HL-60 (cell line): Measurements from ENCODE around the gene MGST2.

Experiments
- DNase-seq, 2 experiments: peaks; one replicate each; pipeline ENCODE4 v3.0.0-alpha.2; 2010 to 2020; ENCODE audit warnings: low read depth in 1 of 2, low spot score in 1 of 2
- H3K27ac ChIP-seq: fragments of 250-450 bp; sonication (Bioruptor Pico); replicated peaks from 2 replicates; pipeline ENCODE4 v1.5.1; 2020; ENCODE audit warnings: mild to moderate bottlenecking, moderate library complexity
- H3K27me3 ChIP-seq: fragments of 250-450 bp; sonication (Bioruptor Pico); 2 replicates; pipeline ENCODE4 v1.5.1; 2021; ENCODE audit warnings: mild to moderate bottlenecking, moderate library complexity; ENCODE audit not compliant: insufficient read depth, poor library complexity, severe bottlenecking
- H3K4me3 ChIP-seq: replicated peaks from 2 replicates; pipeline ENCODE4 v1.5.1; 2011; ENCODE audit warnings: mild to moderate bottlenecking, control low read depth, low read length; ENCODE audit not compliant: insufficient read depth
- CTCF ChIP-seq: IDR thresholded peaks from one replicate; pipeline ENCODE4 v1.5.1; 2011; ENCODE audit warnings: low read length, control low read depth, inconsistent platforms; ENCODE audit not compliant: insufficient read depth
- GABPA ChIP-seq: IDR thresholded peaks from 2 replicates; pipeline ENCODE4 v1.6.1; 2012; ENCODE audit warnings: low read depth
- POLR2AphosphoS5 ChIP-seq: IDR thresholded peaks from 2 replicates; pipeline ENCODE4 v1.6.1; 2012; ENCODE audit warnings: low read depth
- SPI1 ChIP-seq: IDR thresholded peaks from 2 replicates; pipeline ENCODE4 v1.6.1; 2012; ENCODE audit warnings: low read depth, mild to moderate bottlenecking, borderline replicate concordance
- TF ChIP-seq, protein P1 (sequence below): IDR thresholded peaks from 2 replicates; pipeline ENCODE4 v1.6.1; 2012; ENCODE audit warnings: low read depth; ENCODE audit not compliant: insufficient replicate concordance

Gene MGST2

DNA sequence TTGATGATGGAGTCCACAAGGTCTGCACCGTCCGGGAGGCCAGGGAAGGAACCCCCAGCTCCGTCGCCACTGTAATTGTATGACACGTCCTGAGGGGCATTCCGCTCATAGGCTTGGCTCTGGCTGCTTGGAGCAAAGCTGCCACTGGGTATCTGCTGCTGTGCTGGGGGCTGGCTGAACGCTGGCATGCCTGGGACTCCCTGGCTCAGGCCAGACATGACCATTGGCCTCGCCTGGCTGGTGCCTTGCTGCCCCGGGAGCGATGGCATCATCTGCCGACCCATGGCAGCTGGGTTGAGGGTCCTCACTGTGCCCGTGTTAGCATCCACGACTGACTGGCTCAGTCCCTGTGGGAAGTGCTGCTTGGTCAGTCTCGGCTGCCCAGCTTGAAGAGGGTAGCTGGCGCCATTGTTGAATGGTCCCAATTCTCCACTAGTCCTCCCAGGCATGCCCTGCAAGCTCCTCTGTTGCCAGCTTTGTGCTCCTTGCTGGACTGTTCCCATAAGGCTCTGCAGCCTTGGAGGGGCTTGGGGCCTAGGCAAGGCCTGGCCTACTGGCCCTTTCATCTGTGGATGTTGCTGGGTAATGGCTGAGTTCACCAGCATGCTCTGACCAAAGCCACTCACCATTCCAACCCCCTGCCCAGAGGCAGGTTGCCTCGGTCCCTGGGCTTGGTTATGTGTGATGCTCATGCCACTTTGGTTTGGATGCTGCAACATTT lies 53.9 kb downstream of the MGST2 start:
- TF ChIP-seq GABPA (no peak), CTCF (no peak), SPI1 (no peak)
- Histone ChIP-seq H3K4me3 (no peak overlapping the region), H3K27ac (no peak overlapping the region), H3K27me3 (no peaks in the 10 kb centered on the region)
- DNase-seq: no peak

- no peak for DNase-seq
- no peak for TF ChIP-seq POLR2AphosphoS5
- no peak for TF ChIP-seq GABPA
- no peak for TF ChIP-seq SPI1
- TF ChIP-seq, protein P1, sequence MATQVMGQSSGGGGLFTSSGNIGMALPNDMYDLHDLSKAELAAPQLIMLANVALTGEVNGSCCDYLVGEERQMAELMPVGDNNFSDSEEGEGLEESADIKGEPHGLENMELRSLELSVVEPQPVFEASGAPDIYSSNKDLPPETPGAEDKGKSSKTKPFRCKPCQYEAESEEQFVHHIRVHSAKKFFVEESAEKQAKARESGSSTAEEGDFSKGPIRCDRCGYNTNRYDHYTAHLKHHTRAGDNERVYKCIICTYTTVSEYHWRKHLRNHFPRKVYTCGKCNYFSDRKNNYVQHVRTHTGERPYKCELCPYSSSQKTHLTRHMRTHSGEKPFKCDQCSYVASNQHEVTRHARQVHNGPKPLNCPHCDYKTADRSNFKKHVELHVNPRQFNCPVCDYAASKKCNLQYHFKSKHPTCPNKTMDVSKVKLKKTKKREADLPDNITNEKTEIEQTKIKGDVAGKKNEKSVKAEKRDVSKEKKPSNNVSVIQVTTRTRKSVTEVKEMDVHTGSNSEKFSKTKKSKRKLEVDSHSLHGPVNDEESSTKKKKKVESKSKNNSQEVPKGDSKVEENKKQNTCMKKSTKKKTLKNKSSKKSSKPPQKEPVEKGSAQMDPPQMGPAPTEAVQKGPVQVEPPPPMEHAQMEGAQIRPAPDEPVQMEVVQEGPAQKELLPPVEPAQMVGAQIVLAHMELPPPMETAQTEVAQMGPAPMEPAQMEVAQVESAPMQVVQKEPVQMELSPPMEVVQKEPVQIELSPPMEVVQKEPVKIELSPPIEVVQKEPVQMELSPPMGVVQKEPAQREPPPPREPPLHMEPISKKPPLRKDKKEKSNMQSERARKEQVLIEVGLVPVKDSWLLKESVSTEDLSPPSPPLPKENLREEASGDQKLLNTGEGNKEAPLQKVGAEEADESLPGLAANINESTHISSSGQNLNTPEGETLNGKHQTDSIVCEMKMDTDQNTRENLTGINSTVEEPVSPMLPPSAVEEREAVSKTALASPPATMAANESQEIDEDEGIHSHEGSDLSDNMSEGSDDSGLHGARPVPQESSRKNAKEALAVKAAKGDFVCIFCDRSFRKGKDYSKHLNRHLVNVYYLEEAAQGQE: no peak
- no peak for TF ChIP-seq CTCF
- H3K27ac ChIP-seq: no peak overlapping the region
Observed at GRCh38 chr4:139720806-139721205, 55.2 kb downstream of the MGST2 start.

GRCh38 chr4:139721789-139722188 lies 56.2 kb downstream of the MGST2 start:
- Histone ChIP-seq H3K27me3 (no peaks in the 10 kb centered on the region), H3K27ac (no peak overlapping the region), H3K4me3 (no peak overlapping the region)
- no peak for TF ChIP-seq SPI1
- TF ChIP-seq POLR2AphosphoS5: no peak
- no peak for TF ChIP-seq CTCF
- TF ChIP-seq, protein P1: no peak
- TF ChIP-seq GABPA: no peak
- DNase-seq: no peak

More at GRCh38 chr4:139720806-139721205, 55.2 kb downstream of the MGST2 start:
- H3K27me3 ChIP-seq: no peaks in the 10 kb centered on the region
- H3K4me3 ChIP-seq: no peak overlapping the region

DNA sequence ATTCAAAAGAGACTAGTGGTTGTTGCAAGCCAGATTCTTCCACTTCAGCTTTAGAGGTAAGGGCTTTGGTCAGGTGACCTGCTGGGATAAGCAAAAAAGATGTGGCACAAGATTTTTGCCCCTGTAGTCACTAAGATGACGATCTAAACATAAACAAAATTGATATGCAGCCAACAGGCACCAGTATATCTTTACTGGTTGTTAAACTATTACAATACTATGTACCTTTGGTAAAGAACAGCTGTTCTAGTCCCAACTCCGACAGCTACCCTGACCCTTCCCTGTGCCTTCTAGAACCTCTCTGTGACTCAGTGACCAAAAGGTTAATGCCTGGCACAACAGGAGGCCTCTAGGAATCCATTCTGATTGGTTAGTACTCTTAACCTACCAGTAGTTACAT lies 59.6 kb downstream of the MGST2 start:
- no peak for DNase-seq
- no peak overlapping the region for H3K4me3 ChIP-seq
- TF ChIP-seq GABPA: no peak
- TF ChIP-seq SPI1: no peak
- no peak for TF ChIP-seq CTCF
- TF ChIP-seq, protein P1: no peak
- no peak for TF ChIP-seq POLR2AphosphoS5
- H3K27ac ChIP-seq: no peak overlapping the region
- H3K27me3 ChIP-seq: no peaks in the 10 kb centered on the region
